GM15510 (cell line): Measurements from ENCODE around the gene MYO18B.

ENCODE experiments used
- POLR2A ChIP-seq: IDR thresholded peaks from 3 replicates; pipeline ENCODE4 v1.6.1; 2011; ENCODE audit warnings: borderline replicate concordance; ENCODE audit not compliant: insufficient read length; ENCODE audit errors: extremely low read depth

The MYO18B gene

DNA sequence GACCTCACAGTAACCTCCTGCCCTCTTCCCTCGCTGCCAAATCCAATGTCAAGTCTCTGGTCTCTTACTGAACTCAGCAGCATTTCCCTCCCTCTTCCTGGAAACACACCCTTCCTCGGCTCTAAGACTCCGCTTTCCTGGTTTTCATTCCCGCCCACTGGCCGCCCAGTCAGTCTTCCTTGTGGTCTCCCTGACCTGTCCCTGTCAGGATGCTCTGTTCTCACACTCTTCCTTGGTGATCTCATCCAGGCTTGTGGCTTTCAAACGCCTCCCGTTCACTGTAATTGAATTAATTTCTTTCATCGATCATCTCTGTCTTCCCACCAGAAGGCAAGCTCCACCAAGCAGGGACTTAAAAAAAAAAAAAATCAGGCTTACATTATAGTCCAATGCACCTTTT, 33.5 kb downstream of the MYO18B start:
- no peak for TF ChIP-seq POLR2A

GRCh38 chr22:25777411-25777810, 35.4 kb downstream of the MYO18B start:
- no peak for TF ChIP-seq POLR2A

DNA sequence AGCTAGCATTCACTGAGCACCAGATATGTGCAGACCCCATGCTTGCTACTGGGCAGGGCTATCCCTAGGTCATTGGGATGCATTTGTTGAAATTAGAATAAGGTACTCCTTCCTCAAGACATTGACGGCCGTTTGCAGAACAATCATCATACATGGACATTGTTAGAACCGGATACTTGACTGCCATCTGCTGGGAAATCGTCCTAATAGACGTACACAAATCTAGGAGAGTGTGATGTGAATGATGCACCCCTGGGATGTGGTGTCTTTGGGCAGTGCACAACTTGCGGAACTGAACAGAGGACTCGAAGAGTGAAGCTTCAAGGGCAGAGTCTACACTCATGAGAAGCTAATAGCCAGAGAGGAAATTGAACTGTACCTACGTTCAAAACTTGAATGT, 35.9 kb downstream of the MYO18B start:
- TF ChIP-seq POLR2A: no peak

GRCh38 chr22:25779426-25779825, 37.4 kb downstream of the MYO18B start:
- TF ChIP-seq POLR2A: no peak

- TF ChIP-seq POLR2A: no peak
These were observed 37.9 kb downstream of the MYO18B start for GRCh38 chr22:25779890-25780289.

DNA sequence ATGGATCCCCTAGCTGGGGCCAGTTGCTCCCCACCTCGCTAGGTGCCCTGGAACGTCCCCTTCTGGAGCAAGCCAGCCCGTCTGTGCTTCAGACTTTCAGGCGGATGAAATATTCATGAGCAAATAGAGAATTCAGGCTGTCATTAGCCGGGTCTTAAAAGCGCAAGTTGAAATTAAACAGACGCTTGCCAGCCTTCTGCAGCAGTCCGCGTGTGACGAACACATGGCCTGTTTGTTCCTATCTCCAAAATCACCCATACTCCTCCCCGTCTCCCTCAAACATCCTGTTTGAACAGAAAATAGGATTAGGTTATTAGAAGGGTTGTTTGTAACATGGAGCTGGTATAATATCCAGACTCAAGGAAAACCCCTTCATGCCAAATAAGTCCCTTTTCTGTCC, 38.7 kb downstream of the MYO18B start:
- TF ChIP-seq POLR2A: no peak

DNA sequence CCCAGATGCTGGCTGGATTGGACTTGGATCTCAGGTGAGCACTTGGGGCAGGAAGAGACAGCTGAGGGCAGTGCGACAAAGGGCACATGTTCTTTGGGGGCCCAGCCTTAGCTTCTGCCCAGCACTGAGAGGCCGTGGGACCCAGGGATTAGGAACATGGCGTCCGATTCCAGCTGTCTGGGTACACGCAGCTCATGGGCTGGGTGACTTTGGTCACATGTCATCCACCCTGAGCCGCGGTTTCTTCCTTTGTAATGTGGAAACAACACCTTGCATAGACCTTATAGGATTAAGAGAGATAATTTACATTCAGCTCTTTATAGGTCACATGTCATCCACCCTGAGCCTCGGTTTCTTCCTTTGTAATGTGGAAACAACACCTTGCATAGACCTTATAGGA, 39.8 kb downstream of the MYO18B start:
- no peak for TF ChIP-seq POLR2A

DNA sequence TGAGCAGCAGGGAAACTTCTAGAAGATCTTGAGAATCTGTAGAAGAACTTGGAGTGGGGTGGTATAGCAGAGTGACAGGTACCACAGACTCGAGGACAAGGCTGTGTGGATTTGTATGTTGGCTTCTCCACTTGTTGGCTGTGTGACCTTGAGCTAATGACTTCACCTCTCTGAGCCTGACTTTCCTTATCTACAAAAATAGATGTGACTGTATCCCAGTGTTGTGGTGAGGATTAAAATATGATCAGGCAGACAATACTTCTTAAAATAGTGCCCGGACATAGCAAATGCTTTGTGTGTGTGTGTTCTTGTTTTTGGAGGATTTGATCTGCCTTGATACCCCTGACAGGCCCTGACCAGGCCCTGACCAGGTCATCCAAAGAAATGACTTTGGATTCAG, 40.8 kb downstream of the MYO18B start:
- TF ChIP-seq POLR2A: no peak

DNA sequence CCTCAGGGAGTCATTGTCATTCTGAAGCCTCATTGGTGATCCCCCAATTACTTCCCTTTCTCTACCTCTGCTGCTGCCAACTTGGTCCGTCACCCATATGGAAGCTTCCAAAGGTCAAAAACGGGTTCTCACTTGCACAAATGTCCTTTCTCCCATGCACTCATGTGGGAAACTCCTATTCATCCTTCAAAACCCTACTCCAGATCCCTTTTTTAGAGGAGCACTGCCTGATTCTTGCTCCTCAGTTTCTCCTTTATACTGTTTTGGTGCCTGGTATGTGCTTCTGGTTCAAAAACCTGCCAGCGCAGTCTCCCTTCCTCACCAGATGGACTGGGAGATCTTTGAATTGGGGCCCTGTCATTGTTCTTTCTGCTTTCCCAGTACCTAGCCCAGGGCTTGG, 41.9 kb downstream of the MYO18B start:
- no peak for TF ChIP-seq POLR2A

- TF ChIP-seq POLR2A: no peak
These were observed 44.2 kb downstream of the MYO18B start for GRCh38 chr22:25786165-25786564.

- TF ChIP-seq POLR2A: no peak
These were observed 49.6 kb downstream of the MYO18B start for GRCh38 chr22:25791556-25791955.

GRCh38 chr22:25795478-25795877, 53.5 kb downstream of the MYO18B start:
- TF ChIP-seq POLR2A: no peak

DNA sequence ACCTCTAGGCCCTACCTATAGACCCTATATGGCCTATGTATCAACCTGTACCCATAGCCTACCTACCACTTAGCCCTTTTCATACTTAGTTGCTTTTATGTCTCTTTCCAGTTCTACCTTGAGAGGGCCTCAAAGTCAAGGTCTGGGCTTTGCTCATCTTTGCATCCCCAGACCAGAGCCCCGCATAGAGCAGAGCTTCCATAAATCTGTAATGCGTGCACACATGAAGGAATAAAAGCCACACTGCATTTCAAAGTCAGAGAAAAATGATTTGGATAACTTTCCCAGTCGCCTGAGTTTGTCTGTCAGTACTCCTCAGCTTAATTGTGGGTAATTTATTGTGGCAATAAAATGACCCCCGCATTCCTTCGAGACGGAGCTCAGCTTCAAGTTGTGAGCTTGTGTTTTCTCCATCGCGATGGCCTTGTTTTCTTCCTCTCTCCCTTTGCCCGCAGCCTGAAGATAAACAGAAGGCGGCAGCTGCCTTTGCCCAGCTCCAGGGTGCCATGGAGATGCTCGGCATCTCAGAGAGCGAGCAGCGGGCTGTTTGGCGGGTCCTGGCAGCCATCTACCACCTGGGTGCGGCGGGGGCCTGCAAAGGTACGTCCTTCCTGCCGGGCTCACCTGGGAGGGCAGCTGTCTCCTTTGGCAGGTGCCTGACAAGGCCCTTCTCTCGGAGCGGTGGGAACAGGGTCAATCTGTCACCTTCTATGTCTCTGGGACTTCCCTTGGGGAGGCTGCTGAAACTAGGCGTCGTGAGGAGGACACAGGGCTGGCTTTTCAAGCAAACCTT, 55.7 kb downstream of the MYO18B start:
- TF ChIP-seq POLR2A: no peak

GRCh38 chr22:25800766-25801165, 58.8 kb downstream of the MYO18B start:
- no peak for TF ChIP-seq POLR2A

GRCh38 chr22:25802018-25802417, 60.0 kb downstream of the MYO18B start:
- TF ChIP-seq POLR2A: no peak

GRCh38 chr22:25804676-25805075, 62.7 kb downstream of the MYO18B start:
- no peak for TF ChIP-seq POLR2A

GRCh38 chr22:25806579-25806978, 64.6 kb downstream of the MYO18B start:
- TF ChIP-seq POLR2A: no peak
